Measurements from ENCODE around the gene ALX3. TPM values are rescaled to one million over a fixed set of nuclear protein-coding genes. Genes with fewer than 3 reads are reported as not detected.

ALX3 gene
- total and polyA plus RNA-seq, 2 of the 8 experiments (the other 6 are each of a cell fraction or from before 2014, with no cell fraction given) = 0.20 TPM; not detected in 1

- H3K4me1 ChIP-seq (replicated peaks in 1 of 4; ENCODE audit: control insufficient read depth in 3 of 4, insufficient read depth in 4 of 4, low read length in 3 of 4) = no peaks in the 10 kb centered on the region
- no peak overlapping the region for H2BK120ac ChIP-seq (replicated peaks; ENCODE audit: low read depth, low read length)
- no peak for TF ChIP-seq MAX (IDR thresholded peaks at IDR 0.05)
- no peak for TF ChIP-seq RAD21 (IDR thresholded peaks at IDR 0.05 in 1 of 2, conservative IDR thresholded peaks at IDR 0.05 in 1 of 2; ENCODE audit: low read depth in 2 of 2, low read length in 2 of 2)
- no peak for TF ChIP-seq BRCA1 (IDR thresholded peaks at IDR 0.05; ENCODE audit: low read depth, low read length)
- no peak for TF ChIP-seq SP1 (IDR thresholded peaks at IDR 0.05; ENCODE audit: low read depth, low read length)
- TF ChIP-seq CHD2 (IDR thresholded peaks at IDR 0.05; ENCODE audit: low read length) = no peak
- H2BK15ac ChIP-seq (ENCODE audit: low read length) = no peak overlapping the region
- peaks cover 4 to 21% (median 15%) of the 10 kb centered on the region in 4 experiments for H3K36me3 ChIP-seq (ENCODE audit: control insufficient read depth in 2 of 4, insufficient read depth in 4 of 4, low read length in 3 of 4)
- no peak overlapping the region for H3K18ac ChIP-seq (ENCODE audit: extremely low read depth, low read length)
- no peak overlapping the region for H2AK5ac ChIP-seq (ENCODE audit: low read depth, low read length)
- H3K79me1 ChIP-seq (ENCODE audit: low read depth, low read length) = no peaks in the 10 kb centered on the region
- H3K14ac ChIP-seq (ENCODE audit: insufficient read length) = no peak overlapping the region
- no peaks in the 10 kb centered on the region for H3K9me3 ChIP-seq (ENCODE audit: insufficient read depth in 2 of 2, low read depth in 1 of 2, low read length in 1 of 2)
- no peak overlapping the region for H3K4ac ChIP-seq (replicated peaks; ENCODE audit: insufficient read length, low read depth, low read length)
- H3K23ac ChIP-seq (ENCODE audit: insufficient read length) = no peak overlapping the region
- POLR2A ChIA-PET (ENCODE audit: partially characterized antibody) = interaction anchor here (0.7 to 1.7 kb wide), 5 partner anchors 8 to 31 kb away, joined by 3 to 6 read pairs (median 4); no protein-coding TSS in a partner anchor
- H4K20me1 ChIP-seq (replicated peaks in 1 of 2; ENCODE audit: control insufficient read depth in 1 of 2, insufficient read depth in 2 of 2, low read length in 2 of 2) = peaks cover 6 to 11% of the 10 kb centered on the region in 2 experiments
- no peak overlapping the region for H4K5ac ChIP-seq (ENCODE audit: insufficient read length, low read depth, low read length)
- FAIRE-seq (no peak), DNase-seq (ENCODE audit: low read depth in 1 of 2, low spot score in 2 of 2) (no peak)
- no peak overlapping the region for H2BK12ac ChIP-seq (ENCODE audit: low read depth, low read length)
- no peaks in the 10 kb centered on the region for H3K23me2 ChIP-seq (ENCODE audit: low read depth, low read length)
- no peak overlapping the region for H2BK5ac ChIP-seq (ENCODE audit: low read depth, low read length)
- CTCF ChIA-PET (ENCODE audit: partially characterized antibody) = interaction anchor here (0.7 to 52.4 kb wide), 21 partner anchors 7 to 773 kb away, joined by 3 to 1450 read pairs (median 4); partner anchors contain the start of genes ALX3, STRIP1 and UBL4B
- H4K8ac ChIP-seq (ENCODE audit: extremely low read depth, insufficient read depth, low read length) = no peak overlapping the region
- H3K27ac ChIP-seq (ENCODE audit: low read depth, low read length) = no peak overlapping the region
- H3K56ac ChIP-seq (replicated peaks; ENCODE audit: insufficient read length, low read depth, low read length) = no peak overlapping the region
- WGBS, 2 experiments (ENCODE audit: extremely low coverage in 1 of 2, insufficient coverage in 1 of 2, insufficient read length in 1 of 2, insufficient replicate concordance in 2 of 2, low coverage in 1 of 2, low lambda C conversion rate in 2 of 2, missing lambda C conversion rate in 1 of 2) = 90% methylated on average over 6 of the region's 7 CpGs; no CpG with 5 or more reads in 1 of the 2 experiments
- H3K9ac ChIP-seq (replicated peaks in 1 of 4; ENCODE audit: extremely low read depth in 1 of 4, low read depth in 3 of 4, low read length in 3 of 4) = no peak overlapping the region
- H3K4me3 ChIP-seq (ENCODE audit: extremely low read depth in 1 of 4, insufficient read depth in 2 of 4, low read depth in 3 of 4, low read length in 4 of 4) = no peak overlapping the region
- peaks cover 3 to 13% (median 8%) of the 10 kb centered on the region in 4 experiments for H3K27me3 ChIP-seq (replicated peaks in 1 of 4; ENCODE audit: control insufficient read depth in 3 of 4, extremely low read depth in 1 of 4, insufficient read depth in 3 of 4, low read length in 3 of 4)
- H3K79me2 ChIP-seq (ENCODE audit: control insufficient read depth in 1 of 2, insufficient read depth in 2 of 2, low read length in 2 of 2) = no peaks in the 10 kb centered on the region
- H4K91ac ChIP-seq (replicated peaks; ENCODE audit: insufficient read length, low read length) = no peak overlapping the region
- H2BK20ac ChIP-seq (ENCODE audit: low read length) = no peak overlapping the region
- H3K4me2 ChIP-seq (ENCODE audit: insufficient read depth in 1 of 2, low read depth in 2 of 2, low read length in 2 of 2) = no peak overlapping the region
- no peak overlapping the region for H2AFZ ChIP-seq (ENCODE audit: low read length)
Observed at GRCh38 chr1:110060662-110061060, 9.8 kb downstream of the ALX3 start.

Measured in H1 (cell line).